ENCODE measurements around the gene TMEM120B. TPM values are rescaled to one million over a fixed set of nuclear protein-coding genes. Genes with fewer than 3 reads are reported as not detected.

Gene TMEM120B
- total and polyA plus RNA-seq, 2 of the 4 experiments (the other 2 are of a cell fraction): 10.6 to 18.4 TPM

DNA sequence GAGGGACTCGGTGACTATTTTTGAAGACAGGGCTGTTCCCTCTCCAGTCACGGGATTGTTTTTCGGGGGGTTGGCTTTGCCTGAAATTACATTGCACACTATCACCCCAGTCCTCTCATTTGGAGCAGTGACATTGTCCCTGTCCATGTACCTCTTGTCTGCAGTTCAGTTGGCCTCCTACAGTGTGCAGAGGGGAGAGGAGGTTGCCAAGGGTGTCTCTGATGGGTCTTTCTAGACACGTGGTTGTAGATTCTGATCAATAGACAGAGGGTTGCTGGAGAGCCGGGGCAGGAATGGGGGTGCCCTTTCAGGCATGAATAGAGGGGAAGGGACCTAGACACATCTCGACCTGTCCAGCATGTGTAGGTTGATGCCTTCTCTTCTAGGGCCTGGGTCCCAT is 1.2 kb downstream of the TMEM120B start:
- TF ChIP-seq SMC3 (IDR thresholded peaks at IDR 0.05; ENCODE audit: low read depth, low read length) (no peak), RCOR1 (IDR thresholded peaks at IDR 0.05; ENCODE audit: insufficient replicate concordance, low read length) (no peak), RAD21 (IDR thresholded peaks at IDR 0.05; ENCODE audit: low read length) (no peak), MXI1 (IDR thresholded peaks at IDR 0.05; ENCODE audit: borderline replicate concordance, low read depth, low read length) (no peak; the same call in 1 of the 2 replicates), POLR2A (IDR thresholded peaks at IDR 0.05; ENCODE audit: low read depth, low read length) (no peak), RFX5 (IDR thresholded peaks at IDR 0.05; ENCODE audit: low read depth, low read length) (no peak), MAFK (IDR thresholded peaks at IDR 0.05; ENCODE audit: low read depth, low read length) (no peak)
- TF ChIP-seq, protein P1, sequence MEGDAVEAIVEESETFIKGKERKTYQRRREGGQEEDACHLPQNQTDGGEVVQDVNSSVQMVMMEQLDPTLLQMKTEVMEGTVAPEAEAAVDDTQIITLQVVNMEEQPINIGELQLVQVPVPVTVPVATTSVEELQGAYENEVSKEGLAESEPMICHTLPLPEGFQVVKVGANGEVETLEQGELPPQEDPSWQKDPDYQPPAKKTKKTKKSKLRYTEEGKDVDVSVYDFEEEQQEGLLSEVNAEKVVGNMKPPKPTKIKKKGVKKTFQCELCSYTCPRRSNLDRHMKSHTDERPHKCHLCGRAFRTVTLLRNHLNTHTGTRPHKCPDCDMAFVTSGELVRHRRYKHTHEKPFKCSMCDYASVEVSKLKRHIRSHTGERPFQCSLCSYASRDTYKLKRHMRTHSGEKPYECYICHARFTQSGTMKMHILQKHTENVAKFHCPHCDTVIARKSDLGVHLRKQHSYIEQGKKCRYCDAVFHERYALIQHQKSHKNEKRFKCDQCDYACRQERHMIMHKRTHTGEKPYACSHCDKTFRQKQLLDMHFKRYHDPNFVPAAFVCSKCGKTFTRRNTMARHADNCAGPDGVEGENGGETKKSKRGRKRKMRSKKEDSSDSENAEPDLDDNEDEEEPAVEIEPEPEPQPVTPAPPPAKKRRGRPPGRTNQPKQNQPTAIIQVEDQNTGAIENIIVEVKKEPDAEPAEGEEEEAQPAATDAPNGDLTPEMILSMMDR (conservative IDR thresholded peaks at IDR 0.05; ENCODE audit: low read depth, low read length): no peak
- TF ChIP-seq, protein P2, sequence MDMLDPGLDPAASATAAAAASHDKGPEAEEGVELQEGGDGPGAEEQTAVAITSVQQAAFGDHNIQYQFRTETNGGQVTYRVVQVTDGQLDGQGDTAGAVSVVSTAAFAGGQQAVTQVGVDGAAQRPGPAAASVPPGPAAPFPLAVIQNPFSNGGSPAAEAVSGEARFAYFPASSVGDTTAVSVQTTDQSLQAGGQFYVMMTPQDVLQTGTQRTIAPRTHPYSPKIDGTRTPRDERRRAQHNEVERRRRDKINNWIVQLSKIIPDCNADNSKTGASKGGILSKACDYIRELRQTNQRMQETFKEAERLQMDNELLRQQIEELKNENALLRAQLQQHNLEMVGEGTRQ (IDR thresholded peaks at IDR 0.05; ENCODE audit: low read depth, low read length): no peak
- Histone ChIP-seq H3K9me3 (ENCODE audit: control insufficient read depth, insufficient read depth, low read length) (no peaks in the 10 kb centered on the region), H3K23ac (ENCODE audit: low read depth, low read length) (peak overlapping the region; percentile 92), H3K14ac (replicated peaks; ENCODE audit: low read depth, low read length) (peak overlapping the region; percentile 73), H3K4ac (ENCODE audit: low read depth, low read length) (peak overlapping the region; percentile 82), H3K56ac (ENCODE audit: extremely low read depth, insufficient read depth, low read length) (no peak overlapping the region), H4K91ac (ENCODE audit: insufficient read depth, low read depth, low read length) (0 out of 2 replicates have a peak overlapping the region, but pooled peaks have one; percentile 19), H3K4me2 (ENCODE audit: low read depth, low read length) (peak overlapping the region; percentile 94), H3K79me1 (ENCODE audit: low read depth in 1 of 2, low read length in 2 of 2) (peaks cover 28 to 62% of the 10 kb centered on the region in 2 experiments; a peak in 3 of 4 replicates), H3K27ac (ENCODE audit: insufficient read depth, low read length) (peak overlapping the region; percentile 5; the same call in 1 of the 2 replicates), H2AK5ac (ENCODE audit: low read depth, low read length) (peak overlapping the region; percentile 79), H2BK5ac (ENCODE audit: low read depth, low read length, poor library complexity, severe bottlenecking) (no peak overlapping the region), H2BK15ac (ENCODE audit: low read depth, low read length) (peak overlapping the region; percentile 6; the same call in 1 of the 3 replicates), H2BK20ac (ENCODE audit: low read depth, low read length) (no peak overlapping the region), H3K4me3 (ENCODE audit: insufficient read depth, low read depth, low read length) (peak overlapping the region; percentile 75), H2BK120ac (ENCODE audit: low read depth, low read length) (peak overlapping the region; percentile 26; the same call in 1 of the 2 replicates), H3K27me3 (ENCODE audit: control insufficient read depth, insufficient read depth, low read length) (no peaks in the 10 kb centered on the region), H3K18ac (ENCODE audit: low read depth, low read length) (0 out of 2 replicates have a peak overlapping the region, but pooled peaks have one; percentile 10), H4K20me1 (ENCODE audit: insufficient read depth, low read length) (peaks cover 6% of the 10 kb centered on the region; the same call in 1 of the 2 replicates), H4K5ac (ENCODE audit: low read depth, low read length) (no peak overlapping the region), H3K9me1 (ENCODE audit: insufficient read depth, low read length) (peaks cover 28% of the 10 kb centered on the region), H3K36me3 (ENCODE audit: control insufficient read depth, insufficient read depth, low read length) (0 out of 2 replicates have a peak, but pooled peaks cover 1% of the 10 kb centered on the region), H4K8ac (ENCODE audit: low read depth in 2 of 2, low read length in 2 of 2) (peak overlapping the region in 1 of 2 experiments; percentile 24; a peak in 1 of 4 replicates), H3K9ac (ENCODE audit: low read depth, low read length) (peak overlapping the region; percentile 65), H2AFZ (replicated peaks; ENCODE audit: low read length, poor library complexity) (peak overlapping the region; percentile 54), H2AK9ac (replicated peaks; ENCODE audit: low read depth, low read length, poor library complexity) (peak overlapping the region; percentile 97), H3K4me1 (ENCODE audit: control insufficient read depth, insufficient read depth, low read length) (peaks cover 10% of the 10 kb centered on the region)
- dilution Hi-C loops (cut with HindIII; ENCODE audit: low sequenced_read_pairs, unreplicated experiment) (no loop called here), intact Hi-C loops (cut with micrococcal nuclease) (loop anchor here (5.0 kb wide), 2 partner anchors 54 to 79 kb away; partner anchors contain the start of gene RHOF), in situ Hi-C loops (cut with MboI; ENCODE audit: low sequenced_read_pairs) (no loop called here)
- CTCF ChIA-PET: interaction anchor here (1.5 kb wide), 1 partner anchor 80 kb away, joined by 4 read pairs; no protein-coding TSS in a partner anchor
- no TSS peak for BruUV-seq (replicated peaks)
- no peak for DNase-seq
- no CpG with 5 or more reads among the region's 6 CpGs for WGBS, 2 experiments (ENCODE audit: extremely low coverage in 2 of 2, insufficient read length in 1 of 2)
- ATAC-seq (ENCODE audit: low read depth): no peak
- POLR2A ChIA-PET (ENCODE audit: unreplicated experiment): no interaction called here

Measured in IMR-90 (cell line).